Measurements from ENCODE around the gene SCGN. TPM values are rescaled to one million over a fixed set of nuclear protein-coding genes. Genes with fewer than 3 reads are reported as not detected.

SCGN gene
- total RNA-seq, 2 experiments from 2014 or later = not detected

DNA sequence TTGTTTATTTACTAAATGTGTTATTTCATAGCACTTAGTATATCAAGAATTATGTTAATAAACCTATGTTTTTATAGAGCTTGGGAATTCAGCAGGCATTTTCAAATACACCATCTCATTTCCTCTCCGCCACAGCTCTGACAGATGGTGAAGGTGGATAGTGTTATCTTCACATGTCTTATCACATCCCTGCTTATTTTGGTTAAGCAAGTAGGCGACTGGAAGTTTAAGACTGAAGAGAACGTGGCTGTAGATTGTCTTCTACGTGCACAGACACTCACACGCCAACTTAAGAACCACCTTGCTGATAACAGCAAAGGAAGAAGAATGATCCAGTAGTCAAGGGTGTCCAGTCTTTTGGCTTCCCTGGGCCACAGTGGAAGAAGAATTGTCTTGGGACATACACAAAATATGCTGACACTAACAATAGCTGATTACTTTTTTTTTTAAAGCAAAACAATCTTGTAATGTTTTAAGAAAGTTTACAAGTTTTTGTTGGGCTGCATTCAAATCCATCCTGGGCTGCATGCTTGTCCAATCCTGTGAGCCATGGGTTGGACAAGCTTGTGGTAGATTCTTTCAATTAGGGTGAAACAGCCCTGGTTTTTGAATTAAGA is 43.3 kb upstream of the SCGN start:
- ATAC-seq = no peak
- intact Hi-C loops (cut with micrococcal nuclease) = no loop called here
- POLR2A ChIA-PET = no interaction called here

DNA sequence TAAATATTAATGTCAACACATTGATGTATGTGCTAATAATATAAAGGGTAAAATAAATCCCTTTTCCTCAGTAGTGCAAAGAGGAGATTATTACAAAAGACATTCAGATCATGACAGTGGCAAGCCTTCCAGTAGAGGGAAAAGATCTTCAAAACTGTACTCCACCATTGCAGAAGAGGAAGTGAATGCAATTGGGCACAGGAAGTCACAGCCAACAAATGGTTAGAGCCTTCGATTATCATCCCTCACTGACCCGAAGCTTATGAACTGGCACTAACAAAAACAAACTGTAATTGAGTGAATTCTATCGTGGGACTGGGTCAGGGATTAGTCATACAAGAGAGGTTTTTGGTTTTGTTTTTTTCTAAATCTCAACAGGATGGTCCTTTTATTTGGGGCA is 39.3 kb upstream of the SCGN start:
- no peaks in the 10 kb centered on the region for H3K4me1 Mint-ChIP-seq (ENCODE audit: low read depth)
- H3K36me3 Mint-ChIP-seq (ENCODE audit: low read depth) = peaks cover 2% of the 10 kb centered on the region
- no peak overlapping the region for H3K4me3 Mint-ChIP-seq
- DNase-seq (no peak), ATAC-seq (no peak)
- intact Hi-C loops (cut with micrococcal nuclease) = no loop called here
- H3K9me3 Mint-ChIP-seq = no peaks in the 10 kb centered on the region
- ChIA-PET CTCF (interaction anchor here (1.3 to 1.6 kb wide), 3 partner anchors 17 to 108 kb away, joined by 3 read pairs; no protein-coding TSS in a partner anchor), POLR2A (no interaction called here)
- TF ChIP-seq, protein P1, sequence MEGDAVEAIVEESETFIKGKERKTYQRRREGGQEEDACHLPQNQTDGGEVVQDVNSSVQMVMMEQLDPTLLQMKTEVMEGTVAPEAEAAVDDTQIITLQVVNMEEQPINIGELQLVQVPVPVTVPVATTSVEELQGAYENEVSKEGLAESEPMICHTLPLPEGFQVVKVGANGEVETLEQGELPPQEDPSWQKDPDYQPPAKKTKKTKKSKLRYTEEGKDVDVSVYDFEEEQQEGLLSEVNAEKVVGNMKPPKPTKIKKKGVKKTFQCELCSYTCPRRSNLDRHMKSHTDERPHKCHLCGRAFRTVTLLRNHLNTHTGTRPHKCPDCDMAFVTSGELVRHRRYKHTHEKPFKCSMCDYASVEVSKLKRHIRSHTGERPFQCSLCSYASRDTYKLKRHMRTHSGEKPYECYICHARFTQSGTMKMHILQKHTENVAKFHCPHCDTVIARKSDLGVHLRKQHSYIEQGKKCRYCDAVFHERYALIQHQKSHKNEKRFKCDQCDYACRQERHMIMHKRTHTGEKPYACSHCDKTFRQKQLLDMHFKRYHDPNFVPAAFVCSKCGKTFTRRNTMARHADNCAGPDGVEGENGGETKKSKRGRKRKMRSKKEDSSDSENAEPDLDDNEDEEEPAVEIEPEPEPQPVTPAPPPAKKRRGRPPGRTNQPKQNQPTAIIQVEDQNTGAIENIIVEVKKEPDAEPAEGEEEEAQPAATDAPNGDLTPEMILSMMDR (IDR thresholded peaks at IDR 0.05) = no peak
- no peaks in the 10 kb centered on the region for H3K27me3 Mint-ChIP-seq
- no peak overlapping the region for H3K27ac Mint-ChIP-seq

More for the DNA sequence above, 43.3 kb upstream of the SCGN start:
- Mint-ChIP-seq H3K36me3 (ENCODE audit: low read depth) (peaks cover 2% of the 10 kb centered on the region), H3K4me3 (no peak overlapping the region), H3K9me3 (no peaks in the 10 kb centered on the region), H3K27ac (no peak overlapping the region), H3K27me3 (no peaks in the 10 kb centered on the region), H3K4me1 (ENCODE audit: low read depth) (no peaks in the 10 kb centered on the region)
- DNase-seq = no peak
- CTCF ChIA-PET = interaction anchor here (0.7 kb wide), 1 partner anchor 10 kb away, joined by 3 read pairs; no protein-coding TSS in a partner anchor
- TF ChIP-seq, protein P1 (IDR thresholded peaks at IDR 0.05) = no peak

DNA sequence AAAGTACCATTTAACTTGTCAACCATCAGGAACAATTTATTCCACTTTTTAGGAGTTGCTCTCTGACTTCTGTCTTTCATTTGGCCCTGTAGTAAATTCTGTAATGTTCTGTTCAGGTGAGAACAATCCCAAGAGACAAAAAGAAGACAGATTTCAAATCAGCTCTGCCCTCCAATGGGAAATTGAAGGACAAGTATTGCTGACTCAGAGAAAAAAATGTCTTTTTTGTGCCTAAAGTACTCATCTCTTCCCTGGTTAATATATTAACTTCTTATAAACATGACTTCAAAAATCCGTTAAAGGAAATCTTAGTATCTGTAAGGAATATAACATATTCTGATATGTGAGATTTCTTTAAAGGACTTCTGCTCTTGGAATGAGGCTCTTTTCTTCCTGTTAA is 38.6 kb upstream of the SCGN start:
- Mint-ChIP-seq H3K9me3 (no peaks in the 10 kb centered on the region), H3K27me3 (no peaks in the 10 kb centered on the region), H3K36me3 (ENCODE audit: low read depth) (peaks cover 2% of the 10 kb centered on the region), H3K4me3 (no peak overlapping the region), H3K4me1 (ENCODE audit: low read depth) (no peaks in the 10 kb centered on the region), H3K27ac (no peak overlapping the region)
- ATAC-seq = no peak
- intact Hi-C loops (cut with micrococcal nuclease) = no loop called here
- no peak for DNase-seq
- TF ChIP-seq, protein P1 (IDR thresholded peaks at IDR 0.05) = no peak
- POLR2A ChIA-PET = no interaction called here
- CTCF ChIA-PET = interaction anchor here (1.2 to 1.6 kb wide), 2 partner anchors 26 to 348 kb away, joined by 3 read pairs; no protein-coding TSS in a partner anchor

DNA sequence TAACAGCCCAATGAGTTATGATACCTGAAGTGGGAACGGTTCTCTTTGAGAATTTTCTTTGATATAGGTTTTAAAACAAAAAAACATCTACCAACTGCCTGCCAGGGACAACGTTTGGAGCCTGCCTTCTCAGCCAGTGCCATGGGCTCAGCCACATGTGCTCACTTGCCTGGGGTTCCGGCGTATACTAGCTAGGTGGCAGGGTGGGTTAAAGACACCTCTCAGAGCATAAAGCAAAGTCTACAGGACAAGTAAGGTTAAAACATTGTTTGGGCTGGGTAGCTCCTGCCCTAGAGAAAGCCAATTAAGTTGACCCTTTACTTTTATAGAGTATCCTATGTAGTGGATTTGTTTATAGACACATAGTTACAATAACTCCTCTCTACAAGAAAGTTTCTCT is 38.0 kb upstream of the SCGN start:
- H3K9me3 Mint-ChIP-seq = no peaks in the 10 kb centered on the region
- intact Hi-C loops (cut with micrococcal nuclease) = no loop called here
- TF ChIP-seq, protein P1 (IDR thresholded peaks at IDR 0.05) = no peak
- ChIA-PET CTCF (interaction anchor here (0.7 to 1.2 kb wide), 2 partner anchors 20 to 349 kb away, joined by 3 read pairs; no protein-coding TSS in a partner anchor), POLR2A (interaction anchor here (0.7 kb wide), 1 partner anchor 16 kb away, joined by 3 read pairs; no protein-coding TSS in a partner anchor)
- no peaks in the 10 kb centered on the region for H3K27me3 Mint-ChIP-seq
- peaks cover 2% of the 10 kb centered on the region for H3K36me3 Mint-ChIP-seq (ENCODE audit: low read depth)
- ATAC-seq (no peak), DNase-seq (no peak)
- no peak overlapping the region for H3K27ac Mint-ChIP-seq
- H3K4me3 Mint-ChIP-seq = no peak overlapping the region
- no peaks in the 10 kb centered on the region for H3K4me1 Mint-ChIP-seq (ENCODE audit: low read depth)

DNA sequence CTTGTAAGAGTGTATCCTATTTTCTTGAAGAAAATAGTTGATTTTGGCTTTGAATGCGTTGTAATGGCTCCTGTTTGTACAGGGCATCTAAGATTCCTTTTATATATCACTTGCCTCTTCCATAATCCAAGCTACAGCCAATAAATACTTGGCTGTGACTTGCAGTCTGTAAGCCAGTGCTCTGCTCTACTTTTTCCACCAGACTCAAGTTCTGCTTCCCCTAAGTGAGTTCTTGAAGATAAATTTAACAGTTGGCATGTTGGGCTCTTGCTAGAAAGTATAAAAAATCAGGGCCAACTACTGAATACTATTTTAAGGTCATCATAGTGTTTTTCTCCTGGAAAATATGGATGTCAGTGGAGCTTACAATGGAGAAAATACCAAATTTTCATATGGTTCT is 36.5 kb upstream of the SCGN start:
- DNase-seq (no peak), ATAC-seq (no peak)
- ChIA-PET CTCF (no interaction called here), POLR2A (no interaction called here)
- no peak overlapping the region for H3K27ac Mint-ChIP-seq
- no peak overlapping the region for H3K4me3 Mint-ChIP-seq
- peaks cover 2% of the 10 kb centered on the region for H3K36me3 Mint-ChIP-seq (ENCODE audit: low read depth)
- TF ChIP-seq, protein P1 (IDR thresholded peaks at IDR 0.05) = no peak
- H3K27me3 Mint-ChIP-seq = no peaks in the 10 kb centered on the region
- intact Hi-C loops (cut with micrococcal nuclease) = no loop called here
- no peaks in the 10 kb centered on the region for H3K4me1 Mint-ChIP-seq (ENCODE audit: low read depth)
- no peaks in the 10 kb centered on the region for H3K9me3 Mint-ChIP-seq
